Osteocyte (in vitro differentiated cells): ENCODE results near the gene UBE2G2. TPM values are rescaled to one million over a fixed set of nuclear protein-coding genes. Genes with fewer than 3 reads are reported as not detected.

Source experiments
- DNase-seq: peaks from one replicate; pipeline ENCODE4 v3.0.0; 2021; ENCODE audit warnings: mixed read lengths; ENCODE audit not compliant: unreplicated experiment; ENCODE audit errors: extremely low spot score
- H3K27ac Mint-ChIP-seq: one replicate; pipeline ENCODE4 v1.8.0; 2021; ENCODE audit warnings: mild to moderate bottlenecking, mixed read lengths; ENCODE audit not compliant: unreplicated experiment
- H3K27me3 Mint-ChIP-seq: one replicate; pipeline ENCODE4 v1.8.0; 2021; ENCODE audit warnings: mixed read lengths; ENCODE audit not compliant: unreplicated experiment
- H3K36me3 Mint-ChIP-seq: one replicate; pipeline ENCODE4 v1.8.0; 2021; ENCODE audit warnings: mixed read lengths; ENCODE audit not compliant: unreplicated experiment
- H3K4me1 Mint-ChIP-seq: one replicate; pipeline ENCODE4 v1.8.0; 2021; ENCODE audit warnings: mixed read lengths; ENCODE audit not compliant: unreplicated experiment
- H3K4me3 Mint-ChIP-seq: one replicate; pipeline ENCODE4 v1.8.0; 2021; ENCODE audit warnings: mild to moderate bottlenecking, moderate library complexity, mixed read lengths; ENCODE audit not compliant: unreplicated experiment
- H3K9me3 Mint-ChIP-seq: one replicate; pipeline ENCODE4 v1.8.0; 2021; ENCODE audit warnings: mixed read lengths; ENCODE audit not compliant: unreplicated experiment
- total RNA-seq: library from RNA; stranded (reverse); gene quantifications from 2 replicates; pipeline ENCODE4 v1.2.1, GENCODE V29; 2021
- TF ChIP-seq, protein P1 (sequence below): fragments of 200-600 bp; sonication (generic); IDR thresholded peaks from 2 replicates; pipeline ENCODE4 v1.5.0; 2021; ENCODE audit warnings: antibody characterized with exemption, mild to moderate bottlenecking, moderate library complexity

UBE2G2 gene
- total RNA-seq, 1 donor from 2014 or later, result 78.7 TPM

DNA sequence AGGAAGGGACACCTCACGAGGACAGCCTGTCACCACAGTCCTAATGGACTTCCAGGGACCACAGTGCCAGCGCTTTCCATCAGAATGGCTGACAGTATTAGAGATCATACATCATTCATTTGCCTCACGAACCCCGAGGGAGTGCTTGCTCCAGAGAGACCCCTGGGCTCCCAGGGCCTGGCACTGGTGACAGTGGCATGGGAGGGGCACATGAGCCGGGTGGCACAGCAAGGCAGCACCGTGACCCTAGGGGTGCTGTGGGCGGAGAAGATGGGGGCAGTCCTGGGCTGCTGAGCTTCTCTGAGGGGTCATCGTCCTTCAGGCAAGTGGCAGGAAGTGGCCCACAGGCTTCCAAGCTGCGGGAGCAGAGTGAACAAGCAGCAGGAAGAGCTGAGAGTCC lies 73.9 kb downstream of the UBE2G2 start:
- no peaks in the 10 kb centered on the region for H3K9me3 Mint-ChIP-seq
- H3K4me1 Mint-ChIP-seq, result no peaks in the 10 kb centered on the region
- TF ChIP-seq, protein P1, sequence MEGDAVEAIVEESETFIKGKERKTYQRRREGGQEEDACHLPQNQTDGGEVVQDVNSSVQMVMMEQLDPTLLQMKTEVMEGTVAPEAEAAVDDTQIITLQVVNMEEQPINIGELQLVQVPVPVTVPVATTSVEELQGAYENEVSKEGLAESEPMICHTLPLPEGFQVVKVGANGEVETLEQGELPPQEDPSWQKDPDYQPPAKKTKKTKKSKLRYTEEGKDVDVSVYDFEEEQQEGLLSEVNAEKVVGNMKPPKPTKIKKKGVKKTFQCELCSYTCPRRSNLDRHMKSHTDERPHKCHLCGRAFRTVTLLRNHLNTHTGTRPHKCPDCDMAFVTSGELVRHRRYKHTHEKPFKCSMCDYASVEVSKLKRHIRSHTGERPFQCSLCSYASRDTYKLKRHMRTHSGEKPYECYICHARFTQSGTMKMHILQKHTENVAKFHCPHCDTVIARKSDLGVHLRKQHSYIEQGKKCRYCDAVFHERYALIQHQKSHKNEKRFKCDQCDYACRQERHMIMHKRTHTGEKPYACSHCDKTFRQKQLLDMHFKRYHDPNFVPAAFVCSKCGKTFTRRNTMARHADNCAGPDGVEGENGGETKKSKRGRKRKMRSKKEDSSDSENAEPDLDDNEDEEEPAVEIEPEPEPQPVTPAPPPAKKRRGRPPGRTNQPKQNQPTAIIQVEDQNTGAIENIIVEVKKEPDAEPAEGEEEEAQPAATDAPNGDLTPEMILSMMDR, result no peak
- peaks cover 57% of the 10 kb centered on the region for H3K27me3 Mint-ChIP-seq
- H3K27ac Mint-ChIP-seq, result no peak overlapping the region
- no peaks in the 10 kb centered on the region for H3K36me3 Mint-ChIP-seq
- no peak overlapping the region for H3K4me3 Mint-ChIP-seq
- DNase-seq, result peak; percentile 82

DNA sequence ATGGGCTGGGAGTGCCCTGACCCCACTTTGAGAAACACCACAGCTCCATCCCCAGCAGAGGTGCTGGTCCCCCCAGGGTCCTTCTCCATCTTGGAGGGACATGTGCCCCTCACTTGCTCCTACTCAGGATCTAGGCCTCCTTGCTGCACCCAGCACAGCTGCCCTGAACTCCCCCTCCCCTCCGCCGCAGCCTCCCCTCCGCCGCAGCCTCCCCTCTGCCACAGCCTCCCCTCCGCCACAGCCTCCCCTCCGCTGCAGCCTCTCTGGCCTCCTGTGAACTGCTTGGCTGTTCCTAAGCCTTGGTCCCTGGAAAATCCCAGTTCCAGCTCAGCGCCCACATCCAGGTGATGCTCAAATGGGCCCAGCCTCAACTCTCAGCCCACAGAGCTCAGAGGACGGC lies 74.3 kb downstream of the UBE2G2 start:
- Mint-ChIP-seq H3K4me3 (no peak overlapping the region), H3K27me3 (peaks cover 61% of the 10 kb centered on the region), H3K4me1 (no peaks in the 10 kb centered on the region), H3K27ac (no peak overlapping the region), H3K36me3 (no peaks in the 10 kb centered on the region), H3K9me3 (no peaks in the 10 kb centered on the region)
- DNase-seq, result peak; percentile 56
- TF ChIP-seq, protein P1, result no peak

DNA sequence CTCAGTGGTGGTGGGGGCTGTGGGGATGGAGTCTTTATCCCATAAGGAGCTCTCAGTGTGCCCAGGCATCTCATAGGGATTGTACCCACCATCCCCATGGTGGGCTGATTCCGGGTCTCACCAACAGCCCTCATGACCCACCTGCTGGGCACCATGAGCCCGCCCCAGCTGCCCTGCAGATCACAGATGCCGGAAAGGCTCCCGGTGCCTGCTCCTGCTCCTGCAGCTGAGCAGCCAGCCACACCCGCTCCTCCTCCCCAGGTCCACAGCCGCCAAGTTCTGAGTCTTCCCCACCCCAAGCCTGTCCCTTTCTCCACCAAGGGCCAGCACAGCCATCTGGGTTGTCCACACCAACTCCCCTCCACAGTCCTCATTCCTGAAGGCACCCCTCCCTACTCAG lies 74.8 kb downstream of the UBE2G2 start:
- Mint-ChIP-seq H3K27me3 (peaks cover 58% of the 10 kb centered on the region), H3K27ac (no peak overlapping the region), H3K9me3 (no peaks in the 10 kb centered on the region), H3K4me1 (no peaks in the 10 kb centered on the region), H3K4me3 (no peak overlapping the region), H3K36me3 (no peaks in the 10 kb centered on the region)
- DNase-seq, result no peak
- TF ChIP-seq, protein P1, result no peak

DNA sequence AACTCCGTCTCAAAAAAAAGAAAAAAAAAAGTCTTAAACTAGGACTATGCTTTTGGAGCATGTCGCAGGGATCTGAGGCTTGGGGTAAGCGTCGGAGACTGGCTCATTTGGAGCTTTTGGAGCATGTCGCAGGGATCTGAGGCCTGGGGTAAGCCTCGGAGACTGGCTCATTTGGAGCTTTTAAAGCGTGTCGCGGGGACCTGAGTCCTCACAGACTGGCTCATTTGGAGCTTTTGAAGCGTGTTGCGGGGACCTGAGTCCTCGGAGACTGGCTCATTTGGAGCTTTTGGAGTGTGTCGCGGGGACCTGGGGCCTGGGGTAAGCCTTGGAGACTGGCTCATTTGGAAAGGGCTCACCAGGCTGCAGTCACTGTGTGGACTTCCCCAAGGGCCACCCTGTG lies 76.7 kb downstream of the UBE2G2 start:
- H3K27ac Mint-ChIP-seq, result no peak overlapping the region
- H3K4me1 Mint-ChIP-seq, result no peaks in the 10 kb centered on the region
- H3K27me3 Mint-ChIP-seq, result peaks cover 46% of the 10 kb centered on the region
- no peaks in the 10 kb centered on the region for H3K36me3 Mint-ChIP-seq
- H3K9me3 Mint-ChIP-seq, result no peaks in the 10 kb centered on the region
- DNase-seq, result peak; percentile 59
- TF ChIP-seq, protein P1, result no peak
- no peak overlapping the region for H3K4me3 Mint-ChIP-seq

DNA sequence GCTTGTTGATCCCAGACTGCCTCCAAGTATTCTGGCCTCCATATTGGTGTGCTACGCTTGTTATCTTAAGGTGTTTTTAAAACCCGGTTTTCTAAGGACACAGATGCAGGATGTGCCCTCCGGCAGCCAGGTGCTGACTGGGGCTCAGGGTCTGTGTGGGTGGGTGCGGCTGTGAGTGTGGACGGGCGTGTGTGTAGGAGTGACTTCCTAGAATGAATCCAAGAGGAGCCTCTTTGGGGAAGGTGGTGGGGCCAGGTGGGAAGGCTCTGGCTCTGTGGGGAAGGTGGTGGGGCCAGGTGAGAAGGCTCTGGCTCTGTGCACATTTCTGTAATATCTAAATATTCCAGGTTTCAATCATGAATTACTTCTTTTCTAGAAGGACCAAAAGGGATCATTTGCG lies 77.4 kb downstream of the UBE2G2 start:
- Mint-ChIP-seq H3K4me3 (no peak overlapping the region), H3K36me3 (no peaks in the 10 kb centered on the region), H3K4me1 (no peaks in the 10 kb centered on the region), H3K9me3 (no peaks in the 10 kb centered on the region), H3K27me3 (peaks cover 47% of the 10 kb centered on the region), H3K27ac (no peak overlapping the region)
- TF ChIP-seq, protein P1, result no peak
- no peak for DNase-seq
